Measurements from ENCODE around the gene C20orf204. TPM values are rescaled to one million over a fixed set of nuclear protein-coding genes. Genes with fewer than 3 reads are reported as not detected.
"Not testable (repeated sequence)": the region's sequence is repeated elsewhere in the genome, so short reads cannot be mapped to it uniquely, and the experiment has no call there.

Gene C20orf204
- total and polyA plus RNA-seq, 4 donors = 0.07 to 0.59 (median 0.12) TPM

DNA sequence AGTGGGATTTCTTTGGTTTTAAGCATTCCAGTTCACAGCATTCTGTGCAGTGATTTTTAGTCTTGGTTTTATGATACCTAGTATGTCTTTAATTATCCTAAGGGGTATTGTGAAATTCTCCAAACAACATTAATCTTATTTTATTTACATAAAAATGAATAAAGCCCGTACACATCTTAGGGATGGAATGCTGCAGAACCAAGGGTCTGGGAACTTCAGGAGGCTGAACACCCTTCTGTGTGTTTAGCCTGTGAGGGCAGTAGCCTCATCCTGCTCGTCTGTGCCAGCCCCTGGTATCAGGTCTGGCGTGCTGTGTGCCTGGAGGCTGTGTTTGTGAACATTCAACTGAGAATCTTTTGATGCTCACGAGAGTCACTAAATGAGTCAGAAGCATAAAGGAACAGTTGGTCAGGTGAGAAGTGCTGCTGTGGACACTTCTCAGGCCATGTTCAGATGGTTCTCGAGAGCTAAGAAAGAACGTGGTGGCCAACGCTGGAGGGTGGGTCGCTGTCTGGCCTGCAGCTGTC is 25.2 kb upstream of the C20orf204 start (continued):
- TF ChIP-seq, protein P1, sequence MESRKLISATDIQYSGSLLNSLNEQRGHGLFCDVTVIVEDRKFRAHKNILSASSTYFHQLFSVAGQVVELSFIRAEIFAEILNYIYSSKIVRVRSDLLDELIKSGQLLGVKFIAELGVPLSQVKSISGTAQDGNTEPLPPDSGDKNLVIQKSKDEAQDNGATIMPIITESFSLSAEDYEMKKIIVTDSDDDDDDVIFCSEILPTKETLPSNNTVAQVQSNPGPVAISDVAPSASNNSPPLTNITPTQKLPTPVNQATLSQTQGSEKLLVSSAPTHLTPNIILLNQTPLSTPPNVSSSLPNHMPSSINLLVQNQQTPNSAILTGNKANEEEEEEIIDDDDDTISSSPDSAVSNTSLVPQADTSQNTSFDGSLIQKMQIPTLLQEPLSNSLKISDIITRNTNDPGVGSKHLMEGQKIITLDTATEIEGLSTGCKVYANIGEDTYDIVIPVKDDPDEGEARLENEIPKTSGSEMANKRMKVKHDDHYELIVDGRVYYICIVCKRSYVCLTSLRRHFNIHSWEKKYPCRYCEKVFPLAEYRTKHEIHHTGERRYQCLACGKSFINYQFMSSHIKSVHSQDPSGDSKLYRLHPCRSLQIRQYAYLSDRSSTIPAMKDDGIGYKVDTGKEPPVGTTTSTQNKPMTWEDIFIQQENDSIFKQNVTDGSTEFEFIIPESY (IDR thresholded peaks at IDR 0.05) = no peak
- TF ChIP-seq FOXA1 (IDR thresholded peaks at IDR 0.05) = no peak
- TF ChIP-seq, protein P2, sequence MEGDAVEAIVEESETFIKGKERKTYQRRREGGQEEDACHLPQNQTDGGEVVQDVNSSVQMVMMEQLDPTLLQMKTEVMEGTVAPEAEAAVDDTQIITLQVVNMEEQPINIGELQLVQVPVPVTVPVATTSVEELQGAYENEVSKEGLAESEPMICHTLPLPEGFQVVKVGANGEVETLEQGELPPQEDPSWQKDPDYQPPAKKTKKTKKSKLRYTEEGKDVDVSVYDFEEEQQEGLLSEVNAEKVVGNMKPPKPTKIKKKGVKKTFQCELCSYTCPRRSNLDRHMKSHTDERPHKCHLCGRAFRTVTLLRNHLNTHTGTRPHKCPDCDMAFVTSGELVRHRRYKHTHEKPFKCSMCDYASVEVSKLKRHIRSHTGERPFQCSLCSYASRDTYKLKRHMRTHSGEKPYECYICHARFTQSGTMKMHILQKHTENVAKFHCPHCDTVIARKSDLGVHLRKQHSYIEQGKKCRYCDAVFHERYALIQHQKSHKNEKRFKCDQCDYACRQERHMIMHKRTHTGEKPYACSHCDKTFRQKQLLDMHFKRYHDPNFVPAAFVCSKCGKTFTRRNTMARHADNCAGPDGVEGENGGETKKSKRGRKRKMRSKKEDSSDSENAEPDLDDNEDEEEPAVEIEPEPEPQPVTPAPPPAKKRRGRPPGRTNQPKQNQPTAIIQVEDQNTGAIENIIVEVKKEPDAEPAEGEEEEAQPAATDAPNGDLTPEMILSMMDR (IDR thresholded peaks at IDR 0.05; ENCODE audit: low read depth, low read length, missing input control) = no peak
- TF ChIP-seq RAD21 (IDR thresholded peaks at IDR 0.05) = no peak
- no peak for TF ChIP-seq JUND (IDR thresholded peaks at IDR 0.05)
- no peak for TF ChIP-seq NR2F2 (IDR thresholded peaks at IDR 0.05)

GRCh38 chr20:64011366-64011779 is 24.6 kb upstream of the C20orf204 start:
- H3K9me3 ChIP-seq (ENCODE audit: control insufficient read depth in 4 of 4, low read length in 3 of 4) = no peaks in the 10 kb centered on the region
- H3K36me3 ChIP-seq (ENCODE audit: control insufficient read depth in 4 of 4, insufficient read depth in 3 of 4, low read depth in 1 of 4, low read length in 3 of 4) = peaks cover 6 to 64% (median 44%) of the 10 kb centered on the region in 4 donors
- H3K27ac ChIP-seq (ENCODE audit: low read depth in 1 of 2, low read length in 2 of 2) = no peak overlapping the region
- no peaks in the 10 kb centered on the region for H3K27me3 ChIP-seq (ENCODE audit: control insufficient read depth in 4 of 4, insufficient read depth in 4 of 4, low read length in 3 of 4)
- H3K4me3 ChIP-seq (ENCODE audit: low read depth in 1 of 3, low read length in 3 of 3) = no peak overlapping the region
- WGBS = 98% methylated on average over 16 of the region's 16 CpGs
- no peaks in the 10 kb centered on the region for H3K4me1 ChIP-seq (ENCODE audit: control insufficient read depth in 4 of 4, insufficient read depth in 4 of 4, low read length in 3 of 4)
- no peak overlapping the region for H3K9ac ChIP-seq (ENCODE audit: low read depth in 1 of 2, low read length in 2 of 2)
- no peak for DNase-seq (ENCODE audit: low spot score)
- no peak for TF ChIP-seq FOXA1 (IDR thresholded peaks at IDR 0.05)
- TF ChIP-seq FOXA2 (IDR thresholded peaks at IDR 0.05) = no peak
- TF ChIP-seq, protein P3, sequence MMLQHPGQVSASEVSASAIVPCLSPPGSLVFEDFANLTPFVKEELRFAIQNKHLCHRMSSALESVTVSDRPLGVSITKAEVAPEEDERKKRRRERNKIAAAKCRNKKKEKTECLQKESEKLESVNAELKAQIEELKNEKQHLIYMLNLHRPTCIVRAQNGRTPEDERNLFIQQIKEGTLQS (IDR thresholded peaks at IDR 0.05) = no peak
- no peak for TF ChIP-seq JUND (IDR thresholded peaks at IDR 0.05)
- no peak for TF ChIP-seq SP1 (IDR thresholded peaks at IDR 0.05)
- TF ChIP-seq GABPA (IDR thresholded peaks at IDR 0.05 in 1 of 2, conservative IDR thresholded peaks at IDR 0.05 in 1 of 2) = no peak
- no peak for TF ChIP-seq HNF4G (IDR thresholded peaks at IDR 0.05)
- TF ChIP-seq RAD21 (IDR thresholded peaks at IDR 0.05) = no peak
- TF ChIP-seq, protein P2 (IDR thresholded peaks at IDR 0.05; ENCODE audit: low read depth, low read length, missing input control) = no peak
- TF ChIP-seq NR2F2 (IDR thresholded peaks at IDR 0.05) = no peak

DNA sequence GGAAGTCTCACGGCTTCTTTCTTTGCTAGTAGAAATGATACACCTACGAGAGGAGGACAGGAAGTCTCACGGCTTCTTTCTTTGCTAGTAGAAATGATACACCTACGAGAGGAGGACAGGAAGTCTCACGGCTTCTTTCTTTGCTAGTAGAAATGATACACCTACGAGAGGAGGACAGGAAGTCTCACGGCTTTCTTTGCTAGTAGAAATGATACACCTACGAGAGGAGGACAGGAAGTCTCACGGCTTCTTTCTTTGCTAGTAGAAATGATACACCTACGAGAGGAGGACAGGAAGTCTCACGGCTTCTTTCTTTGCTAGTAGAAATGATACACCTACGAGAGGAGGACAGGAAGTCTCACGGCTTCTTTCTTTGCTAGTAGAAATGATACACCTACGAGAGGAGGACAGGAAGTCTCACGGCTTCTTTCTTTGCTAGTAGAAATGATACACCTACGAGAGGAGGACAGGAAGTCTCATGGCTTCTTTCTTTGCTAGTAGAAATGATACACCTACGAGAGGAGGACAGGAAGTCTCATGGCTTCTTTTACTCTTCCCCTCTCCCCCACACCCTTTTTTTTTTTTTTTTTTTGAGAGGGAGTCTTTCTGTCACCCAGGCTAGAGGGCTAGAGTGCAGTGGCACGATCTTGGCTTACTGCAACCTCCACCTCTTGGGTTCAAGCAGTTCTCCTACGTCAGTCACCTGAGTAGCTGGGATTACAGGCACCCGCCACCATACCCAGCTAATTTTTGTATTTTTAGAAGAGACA is 23.4 kb upstream of the C20orf204 start:
- not testable (repeated sequence) for H3K9me3 ChIP-seq (ENCODE audit: control insufficient read depth in 4 of 4, low read length in 3 of 4); H3K4me3 ChIP-seq (ENCODE audit: low read depth in 1 of 3, low read length in 3 of 3); H3K4me1 ChIP-seq (ENCODE audit: control insufficient read depth in 4 of 4, insufficient read depth in 4 of 4, low read length in 3 of 4); DNase-seq (ENCODE audit: low spot score); H3K27me3 ChIP-seq (ENCODE audit: control insufficient read depth in 4 of 4, insufficient read depth in 4 of 4, low read length in 3 of 4); H3K27ac ChIP-seq (ENCODE audit: low read depth in 1 of 2, low read length in 2 of 2); H3K9ac ChIP-seq (ENCODE audit: low read depth in 1 of 2, low read length in 2 of 2)
- WGBS = 91% methylated on average over 12 of the region's 20 CpGs
- peaks cover 9 to 59% (median 42%) of the 10 kb centered on the region in 4 donors for H3K36me3 ChIP-seq (ENCODE audit: control insufficient read depth in 4 of 4, insufficient read depth in 3 of 4, low read depth in 1 of 4, low read length in 3 of 4)
